Measurements from ENCODE around the gene ABCC10.

The ABCC10 gene

DNA sequence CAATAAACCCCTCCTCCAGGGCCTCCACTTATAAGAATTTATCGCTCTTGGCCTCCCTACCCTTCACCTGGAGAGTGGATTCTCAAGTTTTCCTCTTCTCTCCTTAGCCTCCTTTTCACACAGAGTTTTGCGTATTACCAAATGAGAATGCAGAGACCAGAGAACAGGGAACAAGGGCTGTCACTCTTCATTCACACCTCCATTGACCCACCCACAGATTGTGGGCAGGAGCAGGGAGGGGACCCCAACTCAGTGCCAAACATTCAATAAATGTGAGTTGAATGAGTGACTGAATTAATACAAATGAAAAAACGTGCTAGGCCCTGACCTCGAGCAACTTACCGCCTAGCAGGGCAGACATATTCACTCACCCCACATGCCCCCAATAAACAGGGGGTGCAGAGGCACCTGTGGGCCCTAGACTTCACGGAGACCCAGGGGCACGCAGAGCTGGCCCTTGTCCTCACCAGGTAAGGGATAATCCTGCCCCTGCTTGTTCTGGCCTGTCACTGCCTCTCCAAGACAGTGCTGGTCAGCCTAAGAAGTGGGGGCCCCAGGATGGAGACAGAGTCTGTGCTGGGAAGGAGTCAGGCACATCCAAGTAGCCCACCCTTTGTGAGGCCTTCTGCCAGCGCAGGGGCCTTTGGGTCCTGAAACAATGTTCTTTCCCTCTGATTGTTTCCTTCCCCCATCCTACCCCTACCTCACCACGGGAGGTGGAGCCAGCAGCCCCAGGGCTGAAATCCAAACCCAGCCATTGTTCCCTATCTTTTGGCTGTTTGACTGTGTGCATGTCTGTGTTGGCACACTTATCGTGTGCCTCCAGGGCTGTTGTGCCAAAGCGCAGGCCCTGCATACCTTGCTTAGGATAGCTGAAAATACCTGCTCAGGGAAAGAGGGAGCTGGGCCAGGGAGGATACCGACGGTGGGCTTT, 41.7 kb downstream of the ABCC10 start:
- DNase-seq (ENCODE audit: low read depth), result no peak

DNA sequence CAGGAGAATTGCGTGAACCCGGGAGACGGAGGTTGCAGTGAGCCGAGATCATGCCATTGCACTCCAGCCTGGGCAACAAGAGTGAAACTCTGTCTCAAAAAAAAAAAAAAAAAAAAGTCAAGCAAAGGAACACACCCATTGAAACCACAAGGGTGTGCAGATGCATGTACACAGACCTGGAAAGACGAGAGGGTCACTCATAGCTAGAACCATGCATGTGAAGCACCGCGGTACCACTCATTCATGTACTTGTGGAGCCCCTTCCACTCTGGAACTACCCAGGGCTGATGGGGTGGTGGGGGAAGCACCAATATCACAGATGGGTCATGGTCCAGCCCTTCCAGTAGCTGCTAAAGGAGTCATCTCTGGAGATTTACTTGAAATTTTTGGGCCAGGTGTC, 42.6 kb downstream of the ABCC10 start:
- no peak for DNase-seq (ENCODE audit: low read depth)

DNA sequence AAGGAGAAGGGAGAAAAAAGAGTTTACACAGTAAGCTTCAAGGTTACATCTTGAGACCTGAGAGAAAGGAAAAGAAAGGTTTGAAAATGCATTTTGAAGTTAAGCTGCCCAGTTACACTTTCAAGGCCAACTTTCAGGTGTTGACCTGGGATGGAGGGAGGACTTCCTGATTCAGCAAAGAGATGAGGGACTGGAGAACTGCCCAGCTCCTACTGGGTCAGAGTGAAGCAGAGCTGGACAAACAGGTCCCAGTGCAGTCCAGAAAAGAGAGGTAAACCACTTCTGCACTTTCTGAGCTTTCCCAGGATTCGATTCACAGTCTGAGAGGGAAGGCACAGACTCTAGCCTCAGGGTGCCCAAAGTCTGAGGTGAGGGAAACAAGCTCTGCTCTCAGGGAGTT, 44.1 kb downstream of the ABCC10 start:
- DNase-seq (ENCODE audit: low read depth), result no peak

DNA sequence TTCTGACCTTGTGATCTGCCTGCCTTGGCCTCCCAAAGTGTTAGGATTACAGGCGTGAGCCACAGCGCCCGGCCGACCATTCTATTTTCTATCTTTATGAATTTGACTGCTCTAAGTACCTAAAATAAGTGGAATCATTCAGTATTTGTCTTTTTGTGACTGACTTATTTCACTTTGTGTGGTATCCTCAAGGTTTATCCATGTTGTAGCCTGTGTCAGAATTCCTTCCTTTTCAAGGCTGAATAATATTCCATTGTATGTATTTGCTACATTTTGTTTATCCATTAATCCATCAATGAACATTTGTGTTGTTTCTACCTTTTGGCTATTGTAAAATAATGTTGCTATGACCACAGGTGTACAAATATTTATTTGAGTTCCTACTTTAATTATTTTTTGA, 45.2 kb downstream of the ABCC10 start:
- no peak for DNase-seq (ENCODE audit: low read depth)

DNA sequence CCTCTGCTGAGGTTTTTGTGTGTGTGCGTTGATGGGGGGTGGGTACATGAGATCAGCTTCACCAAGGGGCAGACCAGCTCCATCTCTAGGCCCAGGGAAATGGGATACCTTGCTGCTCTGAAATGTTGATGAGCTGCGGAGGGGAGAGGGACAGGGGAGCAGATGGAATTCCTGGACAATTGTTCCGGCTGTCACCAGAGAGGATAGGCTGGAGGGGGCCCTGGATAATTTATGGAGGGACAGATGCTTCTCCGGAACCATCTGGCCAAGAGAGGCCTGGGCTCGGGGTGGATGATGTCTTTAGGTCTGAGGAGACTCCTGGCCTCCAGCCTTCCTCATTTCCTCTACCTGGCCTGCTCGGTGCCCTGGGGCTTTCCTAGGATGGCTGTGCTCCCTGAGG, 48.2 kb downstream of the ABCC10 start:
- DNase-seq (ENCODE audit: low read depth), result no peak

DNA sequence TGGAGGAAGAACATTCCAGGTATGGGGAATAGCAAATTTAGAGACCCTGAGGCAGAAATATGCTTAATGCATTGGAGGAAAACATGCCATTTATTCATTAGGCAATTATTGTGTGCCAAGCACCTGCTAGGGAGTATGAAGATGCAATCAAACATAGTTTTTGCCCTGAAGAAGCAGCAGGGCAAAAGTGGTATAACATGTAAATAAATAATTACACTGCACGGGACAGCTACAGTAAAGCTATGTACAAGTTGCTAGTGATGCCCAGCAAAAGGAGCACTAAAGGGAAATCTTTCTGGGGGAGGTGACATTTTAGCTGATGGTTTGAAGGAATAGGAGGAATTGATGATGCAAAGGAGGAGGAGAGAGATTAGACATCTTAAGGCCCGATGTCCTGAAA, 49.4 kb downstream of the ABCC10 start:
- no peak for DNase-seq (ENCODE audit: low read depth)

DNA sequence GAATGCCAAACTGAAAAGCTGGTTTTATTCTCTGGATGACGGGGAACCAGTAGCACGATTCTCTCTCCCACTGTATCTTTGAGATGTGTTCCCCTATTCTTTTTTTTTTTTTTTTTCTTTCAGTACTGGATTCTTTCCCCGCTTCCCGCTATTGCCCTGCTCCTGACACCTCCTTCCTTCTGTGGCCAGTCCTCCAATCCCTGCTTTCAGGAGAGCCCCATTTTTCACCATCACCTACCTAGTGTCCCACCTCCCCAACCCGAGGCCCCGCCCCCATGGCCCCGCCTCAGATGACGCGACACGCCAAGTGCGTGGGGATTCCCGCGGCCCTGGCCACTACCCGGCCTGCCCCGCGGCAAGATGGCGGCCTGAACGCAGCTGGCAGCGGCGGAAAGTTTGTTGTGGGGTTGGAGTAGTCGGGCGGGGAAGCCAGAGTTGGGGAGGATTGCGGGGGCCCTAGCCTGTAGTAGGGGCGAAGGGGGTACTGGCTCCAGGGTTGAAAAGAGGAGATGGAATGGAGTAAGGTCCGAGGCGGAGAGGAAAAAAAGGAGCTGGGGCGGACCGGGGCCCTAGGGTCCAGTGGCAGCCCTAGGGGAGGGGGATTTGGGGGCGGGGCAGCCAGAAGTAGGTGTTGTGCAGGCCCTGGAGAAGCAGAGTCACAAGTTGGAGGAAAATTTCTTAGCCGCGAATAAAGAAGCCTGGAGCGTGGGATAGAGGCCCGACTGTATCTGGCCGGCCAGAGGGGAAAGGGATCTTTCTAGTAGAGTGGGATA, 50.1 kb downstream of the ABCC10 start, which contains the start of gene TJAP1:
TSS of gene TJAP1 (plus strand) at position 336 of the 773 bp plus-strand sequence. CDS start 21,432 bp downstream, outside the sequence.
- peak; percentile 81 for DNase-seq (ENCODE audit: low read depth)

DNA sequence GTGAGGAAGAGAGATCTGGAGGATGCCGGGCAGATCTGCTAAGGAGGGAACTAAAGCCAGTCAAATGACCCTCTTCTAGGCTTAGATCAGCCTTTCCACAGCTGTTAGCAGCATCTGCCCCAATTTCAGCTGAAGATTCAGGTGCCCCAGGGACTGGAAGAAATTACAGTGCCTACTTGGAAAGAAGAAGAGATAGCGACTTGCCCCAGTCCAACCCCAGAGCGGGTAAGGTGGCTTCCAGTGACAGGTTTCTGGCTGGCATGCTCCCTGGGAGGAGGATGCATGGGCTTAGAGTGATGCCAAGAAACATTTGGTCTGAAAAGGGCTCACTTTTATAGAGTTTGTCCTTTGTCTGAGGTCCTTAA, 50.6 kb downstream of the ABCC10 start:
- DNase-seq (ENCODE audit: low read depth), result no peak

DNA sequence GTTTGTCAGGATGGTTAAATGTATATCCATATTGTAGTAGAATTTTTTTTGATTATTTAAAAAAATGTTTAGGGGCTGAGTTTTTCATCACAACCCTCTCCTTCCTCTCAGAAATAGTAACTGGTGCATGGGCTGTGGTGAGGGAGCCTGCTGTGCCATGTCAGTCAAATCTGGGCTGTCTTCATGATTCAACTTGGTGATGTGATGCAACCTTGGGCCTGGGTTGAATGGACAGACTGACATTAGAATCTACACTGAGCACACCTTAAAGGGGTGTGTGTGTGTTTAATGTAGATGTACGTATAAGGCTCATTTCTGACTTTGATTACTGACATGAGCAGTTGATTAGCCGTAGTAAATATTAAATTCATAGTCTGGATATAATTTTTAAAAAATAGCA, 53.7 kb downstream of the ABCC10 start:
- peak; percentile 17 for DNase-seq (ENCODE audit: low read depth)

DNA sequence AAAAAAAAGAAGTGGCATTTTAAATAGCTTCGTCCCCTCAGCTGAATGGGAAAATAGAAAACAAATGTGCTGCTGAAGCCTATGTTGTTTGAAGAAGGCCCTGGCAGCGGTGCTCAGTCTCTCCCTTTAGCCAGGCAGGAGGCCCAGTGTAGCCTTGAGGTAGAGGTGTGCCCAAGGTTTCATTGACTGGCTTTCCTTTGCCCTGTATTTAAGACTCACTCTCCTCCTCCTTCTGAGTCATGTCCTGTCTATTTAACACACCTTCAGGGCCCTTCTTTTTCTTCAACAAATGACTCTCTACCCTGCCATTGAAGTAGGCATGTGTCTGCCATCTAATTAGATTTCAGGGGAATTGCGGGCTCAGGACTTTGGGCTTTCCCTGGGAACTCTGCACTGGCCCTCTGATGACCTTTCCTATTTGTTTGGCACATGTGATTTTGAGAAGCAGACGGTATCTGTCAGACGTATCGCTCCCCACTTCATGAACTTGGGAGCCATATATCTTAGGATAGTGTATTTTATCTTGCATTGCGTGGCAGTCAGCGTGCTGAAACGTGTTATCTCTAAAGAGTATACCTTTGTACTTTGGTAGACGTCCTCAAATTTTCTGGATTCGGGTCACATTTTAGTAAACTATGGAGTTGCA, 54.4 kb downstream of the ABCC10 start:
- DNase-seq (ENCODE audit: low read depth), result no peak

DNA sequence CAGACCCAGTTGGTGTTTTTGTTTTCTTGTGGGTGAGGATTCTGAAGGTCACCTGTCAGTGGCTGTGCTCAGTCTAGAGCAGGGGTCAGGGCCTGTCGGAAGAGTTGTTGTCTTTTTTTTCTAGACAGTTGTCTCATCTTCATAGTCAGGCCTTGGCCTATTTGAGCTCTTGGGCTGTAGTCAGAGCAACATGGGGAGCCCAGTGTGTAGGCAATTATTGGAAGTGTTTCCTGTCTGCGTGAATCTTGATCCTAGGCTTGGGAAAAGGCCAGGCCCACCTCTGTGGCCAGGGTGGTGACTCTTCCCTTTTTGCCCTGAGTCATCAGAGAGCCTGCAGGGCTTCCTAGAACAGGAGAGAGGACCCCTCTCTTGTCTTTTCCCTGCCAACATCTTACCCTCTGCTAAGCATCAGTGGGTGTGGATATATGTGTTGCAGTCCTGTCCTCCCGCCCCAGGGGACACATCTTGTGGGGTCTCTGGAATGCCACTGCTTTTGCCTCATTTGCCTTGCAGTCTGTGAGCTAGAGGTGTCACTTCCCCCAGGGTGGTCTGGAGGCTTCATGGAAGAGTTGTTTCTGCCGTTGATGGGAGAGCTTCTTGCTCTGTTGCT, 61.4 kb downstream of the ABCC10 start:
- DNase-seq (ENCODE audit: low read depth), result no peak

DNA sequence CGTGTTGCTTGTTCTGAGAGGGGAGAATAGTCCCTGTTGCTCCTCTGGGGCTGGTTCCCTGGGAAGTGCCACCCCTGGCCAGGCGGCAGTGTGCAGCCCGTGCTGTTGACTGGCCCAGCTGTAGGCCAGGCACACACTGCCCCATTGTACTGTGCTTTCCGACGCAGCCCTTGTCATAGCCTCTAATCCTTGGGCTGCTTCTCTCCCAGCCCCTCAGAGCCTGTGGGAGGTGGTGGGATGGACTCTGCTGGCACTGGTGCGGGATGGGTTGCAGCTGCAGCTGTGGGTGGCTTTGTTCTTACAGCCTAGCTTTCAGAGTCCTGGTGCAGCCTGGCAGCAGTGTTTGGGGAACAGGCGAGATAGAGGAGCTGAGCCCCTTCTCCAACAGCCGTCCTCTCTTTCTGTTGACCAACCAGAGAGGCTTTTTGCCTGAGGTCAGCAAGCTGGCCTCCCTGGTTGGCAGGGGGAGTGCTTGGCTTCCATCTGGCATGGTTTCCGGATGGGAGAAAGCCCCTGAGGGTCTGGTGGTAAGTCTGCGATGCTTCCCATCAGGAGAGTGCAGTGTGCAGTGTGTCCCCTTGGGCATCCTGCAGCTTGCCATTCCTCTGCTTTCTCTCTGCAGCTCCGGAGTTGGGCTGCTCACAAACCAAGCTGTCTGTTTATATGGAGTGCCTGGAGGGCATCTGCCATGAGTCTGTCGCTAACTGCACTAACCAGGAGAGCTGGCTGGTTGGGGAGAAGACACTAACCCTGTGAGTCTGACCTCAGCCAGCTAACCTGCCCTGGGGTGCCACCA, 62.1 kb downstream of the ABCC10 start:
- no peak for DNase-seq (ENCODE audit: low read depth)

DNA sequence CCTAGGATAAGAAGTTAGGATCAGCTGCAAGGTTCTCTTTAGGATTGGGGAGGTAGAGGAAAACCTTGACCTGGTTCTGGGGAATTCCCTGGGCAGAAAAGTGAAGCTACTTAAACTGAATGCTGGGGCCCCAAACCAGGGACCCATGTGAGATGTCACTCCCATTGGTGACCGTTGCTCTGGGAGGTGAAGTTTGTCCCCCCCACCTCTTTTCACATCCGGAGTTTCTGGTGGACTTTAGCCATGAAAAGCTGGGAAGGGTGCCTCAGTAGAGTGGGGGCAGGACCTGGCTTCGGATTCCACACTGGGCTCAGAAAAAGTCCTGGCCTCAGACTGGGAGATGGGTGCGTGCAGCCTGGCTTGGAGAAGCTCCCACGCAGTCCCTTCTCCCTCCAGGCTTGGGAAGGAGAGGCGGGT, 63.2 kb downstream of the ABCC10 start:
- no peak for DNase-seq (ENCODE audit: low read depth)

DNA sequence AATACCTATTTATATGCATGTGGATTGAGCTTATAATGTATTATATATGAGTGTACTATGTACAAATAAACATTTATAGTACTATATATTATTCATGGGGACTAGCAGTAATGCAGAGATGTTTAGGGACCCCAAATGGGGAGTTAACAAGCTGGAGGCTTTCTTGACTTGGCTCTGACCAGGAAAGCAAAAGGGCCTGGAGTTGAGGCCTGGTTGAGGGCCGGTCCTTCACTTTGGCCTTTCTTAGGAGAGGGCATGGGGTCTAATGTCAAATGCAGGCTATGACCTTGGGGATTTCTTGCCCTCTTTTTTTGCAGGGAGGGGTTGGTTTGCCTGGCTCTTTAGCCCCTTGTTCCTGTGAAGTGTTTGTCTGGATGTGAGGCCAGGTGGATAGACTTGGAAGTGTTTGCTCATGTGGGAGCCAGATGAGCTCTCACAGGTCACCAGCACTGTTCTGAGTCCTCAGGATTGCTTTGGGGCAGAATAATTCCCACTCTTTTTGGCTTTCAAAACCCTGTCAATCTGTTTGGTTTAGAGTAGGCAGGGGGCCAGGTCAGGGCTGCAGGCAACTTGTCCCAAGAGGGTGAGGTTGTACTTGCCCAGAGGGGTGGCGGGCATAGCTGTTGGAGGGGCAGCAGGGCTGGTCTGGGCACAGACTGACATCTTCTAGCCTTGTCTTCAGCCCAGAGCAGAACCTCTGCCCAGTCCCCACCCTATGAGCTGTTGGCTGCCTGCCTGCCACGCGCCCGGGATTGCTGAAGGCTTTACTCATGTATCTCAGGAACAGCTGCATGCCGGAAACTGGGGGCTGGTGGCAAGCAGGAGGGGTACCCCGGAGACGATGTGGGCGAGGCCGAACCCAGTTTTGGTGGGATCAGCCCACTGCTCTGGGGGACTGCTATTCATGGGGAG, 64.7 kb downstream of the ABCC10 start:
- DNase-seq (ENCODE audit: low read depth), result peak; percentile 68

DNA sequence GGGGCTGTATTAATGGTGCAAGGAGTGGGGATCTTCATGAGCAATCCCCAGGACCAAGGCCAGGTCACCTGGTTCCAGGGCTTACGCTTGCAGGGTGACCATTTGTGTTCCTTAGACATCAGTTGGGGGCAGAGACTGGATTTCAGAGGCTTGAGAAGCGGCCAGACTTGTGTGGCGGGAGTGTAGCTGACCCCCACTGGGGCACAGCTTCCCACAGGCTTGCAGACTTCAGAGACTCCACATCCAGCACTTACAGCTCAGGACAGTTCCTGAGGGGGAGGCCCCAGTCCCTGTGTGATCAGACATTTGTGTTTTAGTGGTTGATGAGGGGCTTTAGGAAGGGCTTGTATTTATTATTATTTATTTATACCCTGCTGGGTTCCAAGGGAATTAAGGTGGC, 65.3 kb downstream of the ABCC10 start:
- peak; percentile 18 for DNase-seq (ENCODE audit: low read depth)

DNA sequence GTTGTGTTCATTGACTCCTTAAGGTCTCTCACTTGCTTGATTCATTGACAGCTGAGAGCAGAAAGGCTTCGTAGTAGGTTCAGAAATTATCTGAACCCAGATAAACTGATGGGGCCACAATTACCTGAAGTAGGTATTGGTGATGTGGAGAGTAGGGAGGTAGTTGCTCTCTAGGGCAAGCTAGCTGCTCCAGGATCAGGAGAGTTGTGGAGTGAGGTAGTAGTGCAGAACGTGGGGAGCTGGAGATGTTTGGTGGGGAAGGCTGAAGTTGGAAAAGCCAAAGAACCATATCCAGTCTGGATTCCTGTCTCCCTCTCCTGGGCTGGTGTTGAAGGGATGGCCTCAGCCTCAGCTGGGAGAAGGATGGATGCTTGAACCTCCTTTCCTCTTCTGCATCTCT, 65.9 kb downstream of the ABCC10 start:
- no peak for DNase-seq (ENCODE audit: low read depth)

DNA sequence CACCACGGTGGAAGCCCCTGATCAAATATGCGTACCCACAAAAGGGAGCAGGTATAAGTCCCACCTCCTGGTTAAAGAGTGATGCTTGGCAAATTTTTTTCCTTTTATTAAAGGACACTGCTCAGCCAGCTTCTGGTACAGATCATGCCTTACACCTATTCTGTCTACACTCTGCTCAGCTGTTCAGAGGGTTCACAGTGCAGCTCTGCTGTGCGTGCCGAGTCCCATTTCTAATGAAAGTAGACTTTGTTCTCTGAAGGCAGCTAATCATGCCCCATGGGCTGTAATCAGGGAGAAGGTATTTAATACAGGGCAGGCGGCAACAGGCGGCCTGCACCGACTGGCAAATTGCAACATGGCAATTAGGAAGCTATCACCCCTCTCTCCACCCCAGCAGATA, 66.5 kb downstream of the ABCC10 start:
- no peak for DNase-seq (ENCODE audit: low read depth)

DNA sequence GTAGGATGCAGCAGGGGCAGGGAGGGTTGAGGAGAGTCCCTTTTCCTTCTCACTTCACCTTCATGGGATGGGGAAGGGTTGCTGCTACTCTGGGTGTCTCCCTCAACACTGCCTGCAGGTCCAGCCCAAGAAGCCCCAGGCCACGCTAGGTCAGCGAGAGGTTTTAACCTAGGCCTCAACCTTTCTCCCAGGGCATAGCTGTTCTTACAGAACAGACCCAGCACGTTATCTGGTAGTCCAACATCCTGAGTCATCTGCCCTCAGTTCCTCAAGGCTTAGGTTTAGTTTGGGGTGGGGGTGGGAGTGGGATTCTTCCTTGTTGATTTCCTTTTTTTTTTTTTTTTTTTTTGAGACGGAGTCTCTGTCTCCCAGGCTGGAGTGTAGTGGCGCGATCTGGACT, 67.0 kb downstream of the ABCC10 start:
- DNase-seq (ENCODE audit: low read depth), result no peak

DNA sequence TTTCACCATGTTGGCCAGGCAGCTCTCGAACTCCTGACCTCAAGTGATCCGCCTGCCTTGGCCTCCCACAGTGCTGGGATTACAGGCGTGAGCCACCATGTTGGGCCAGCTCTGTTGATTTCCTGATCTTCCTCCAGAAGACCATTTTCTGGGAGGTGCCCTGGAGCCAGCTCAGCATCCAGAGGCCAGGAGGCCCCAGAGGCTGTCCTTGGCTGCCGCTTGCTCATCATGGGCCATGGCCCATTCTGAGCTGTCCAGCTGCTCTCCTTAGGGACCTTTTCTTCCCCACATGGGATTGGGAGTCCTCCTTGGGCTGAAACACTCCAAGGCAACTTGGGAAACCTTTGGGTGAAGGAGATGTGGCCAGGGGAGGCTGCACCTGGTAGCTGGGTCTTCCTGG, 67.4 kb downstream of the ABCC10 start:
- no peak for DNase-seq (ENCODE audit: low read depth)

DNA sequence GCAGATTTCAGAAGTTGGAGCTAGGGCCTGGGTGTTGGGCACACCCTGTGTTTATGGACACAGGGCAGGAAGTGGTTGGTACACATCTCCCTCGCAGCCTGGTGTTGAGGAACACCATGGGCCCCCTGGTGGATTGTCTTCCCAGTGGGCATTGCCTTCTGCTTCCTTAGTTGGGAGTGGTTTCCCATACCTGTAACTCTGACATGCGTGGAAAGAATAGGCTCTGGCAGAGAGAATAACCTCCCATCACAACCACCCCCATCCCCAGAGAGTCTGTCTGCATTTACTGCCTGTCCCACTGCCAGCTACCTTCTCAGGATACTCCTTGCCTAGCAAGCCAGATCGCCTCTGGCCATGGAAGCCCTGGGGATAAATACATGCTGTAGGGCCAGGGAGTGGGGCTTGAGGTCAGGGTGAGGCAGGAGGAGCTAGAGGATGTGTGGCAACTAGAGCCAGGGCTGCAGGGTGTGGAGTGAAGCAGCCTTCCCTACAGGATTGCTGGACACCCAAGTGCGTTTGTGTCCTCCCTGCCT, 68.1 kb downstream of the ABCC10 start:
- no peak for DNase-seq (ENCODE audit: low read depth)
